Suprapubic skin (tissue), 4 donors: ENCODE data around the gene MYH6.

Source experiments
- POLR2A ChIP-seq, 2 donors: fragments of 450-650 bp; IDR thresholded peaks; one replicate each; pipeline ENCODE4 v1.6.1; 2017; ENCODE audit warnings: antibody characterized with exemption in 2 of 2, mild to moderate bottlenecking in 2 of 2, moderate library complexity in 2 of 2
- POLR2AphosphoS5 ChIP-seq, 3 donors: sonication (generic); formaldehyde crosslinking; IDR thresholded peaks; one replicate each; pipeline ENCODE4 v1.6.1; 2017; ENCODE audit warnings: antibody characterized with exemption in 3 of 3
- TF ChIP-seq, protein P1 (sequence below), 2 donors: fragments of 200-600 bp in 1 of 2; fragments of 450-650 bp in 1 of 2; sonication (generic) in 1 of 2; IDR thresholded peaks; one replicate each; pipeline ENCODE4 v1.5.1; 2016 to 2019; ENCODE audit warnings: antibody characterized with exemption in 2 of 2, mild to moderate bottlenecking in 1 of 2, moderate library complexity in 1 of 2

DNA sequence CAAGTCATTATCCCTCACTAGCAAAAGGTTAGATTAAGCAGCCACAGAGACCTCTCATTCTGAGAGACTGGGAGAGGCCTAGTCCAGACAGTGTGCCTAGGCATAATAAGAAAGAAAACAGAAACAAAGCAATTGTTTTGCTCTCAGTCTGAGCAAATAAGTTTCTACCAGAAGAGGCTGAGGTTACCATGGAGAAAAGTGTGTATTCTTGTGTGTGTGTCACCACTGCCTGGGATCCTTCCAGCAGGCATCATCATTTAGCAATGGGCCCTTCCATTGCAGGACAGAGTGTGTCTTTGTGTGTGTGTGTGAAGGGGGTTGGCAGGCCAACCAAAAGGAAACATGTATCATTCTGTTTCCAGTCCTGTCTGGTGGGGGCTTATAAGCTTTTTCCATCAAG, 46.8 kb downstream of the MYH6 start:
- no peak for TF ChIP-seq POLR2A (IDR thresholded peaks at IDR 0.05)
- TF ChIP-seq POLR2AphosphoS5 (IDR thresholded peaks at IDR 0.05) = no peak
- TF ChIP-seq, protein P1, sequence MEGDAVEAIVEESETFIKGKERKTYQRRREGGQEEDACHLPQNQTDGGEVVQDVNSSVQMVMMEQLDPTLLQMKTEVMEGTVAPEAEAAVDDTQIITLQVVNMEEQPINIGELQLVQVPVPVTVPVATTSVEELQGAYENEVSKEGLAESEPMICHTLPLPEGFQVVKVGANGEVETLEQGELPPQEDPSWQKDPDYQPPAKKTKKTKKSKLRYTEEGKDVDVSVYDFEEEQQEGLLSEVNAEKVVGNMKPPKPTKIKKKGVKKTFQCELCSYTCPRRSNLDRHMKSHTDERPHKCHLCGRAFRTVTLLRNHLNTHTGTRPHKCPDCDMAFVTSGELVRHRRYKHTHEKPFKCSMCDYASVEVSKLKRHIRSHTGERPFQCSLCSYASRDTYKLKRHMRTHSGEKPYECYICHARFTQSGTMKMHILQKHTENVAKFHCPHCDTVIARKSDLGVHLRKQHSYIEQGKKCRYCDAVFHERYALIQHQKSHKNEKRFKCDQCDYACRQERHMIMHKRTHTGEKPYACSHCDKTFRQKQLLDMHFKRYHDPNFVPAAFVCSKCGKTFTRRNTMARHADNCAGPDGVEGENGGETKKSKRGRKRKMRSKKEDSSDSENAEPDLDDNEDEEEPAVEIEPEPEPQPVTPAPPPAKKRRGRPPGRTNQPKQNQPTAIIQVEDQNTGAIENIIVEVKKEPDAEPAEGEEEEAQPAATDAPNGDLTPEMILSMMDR (IDR thresholded peaks at IDR 0.05) = no peak
